ENCODE data around the gene CHN2. TPM values are rescaled to one million over a fixed set of nuclear protein-coding genes. Genes with fewer than 3 reads are reported as not detected.

CHN2 gene
- polyA plus RNA-seq, 2 of the 4 experiments (the other 2 are of a cell fraction): 0.06 TPM; not detected in 1

DNA sequence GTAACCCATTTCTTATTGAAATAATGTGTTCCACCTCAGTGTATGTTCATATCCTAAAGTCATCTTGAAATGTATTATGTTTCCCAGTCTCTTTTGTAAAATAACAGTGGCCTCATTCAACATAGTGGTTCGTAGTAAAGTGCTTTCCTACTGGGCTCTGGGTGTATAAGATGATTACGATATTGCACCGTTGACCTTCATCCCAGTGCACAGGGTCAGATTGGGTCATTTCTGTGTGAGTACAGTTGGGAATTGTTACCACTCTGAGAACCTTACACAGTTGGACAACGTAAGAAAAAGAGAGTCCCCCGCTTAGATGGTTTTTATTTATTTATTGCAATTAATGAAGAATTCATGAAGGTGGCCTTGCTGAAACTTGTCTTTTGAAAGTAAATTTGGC, 135.6 kb downstream of the CHN2 start:
- ATAC-seq: no peak
- H3K4me1 ChIP-seq: no peaks in the 10 kb centered on the region
- ChIA-PET POLR2A (no interaction called here), CTCF (no interaction called here)
- H3K9me3 ChIP-seq: no peaks in the 10 kb centered on the region
- TF ChIP-seq, protein P1, sequence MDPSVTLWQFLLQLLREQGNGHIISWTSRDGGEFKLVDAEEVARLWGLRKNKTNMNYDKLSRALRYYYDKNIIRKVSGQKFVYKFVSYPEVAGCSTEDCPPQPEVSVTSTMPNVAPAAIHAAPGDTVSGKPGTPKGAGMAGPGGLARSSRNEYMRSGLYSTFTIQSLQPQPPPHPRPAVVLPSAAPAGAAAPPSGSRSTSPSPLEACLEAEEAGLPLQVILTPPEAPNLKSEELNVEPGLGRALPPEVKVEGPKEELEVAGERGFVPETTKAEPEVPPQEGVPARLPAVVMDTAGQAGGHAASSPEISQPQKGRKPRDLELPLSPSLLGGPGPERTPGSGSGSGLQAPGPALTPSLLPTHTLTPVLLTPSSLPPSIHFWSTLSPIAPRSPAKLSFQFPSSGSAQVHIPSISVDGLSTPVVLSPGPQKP (IDR thresholded peaks at IDR 0.05; ENCODE audit: low read depth, low read length): no peak
- TF ChIP-seq FOSL2 (IDR thresholded peaks at IDR 0.05) (no peak), FOSL2 (CRISPR knock-in tag; IDR thresholded peaks at IDR 0.05) (no peak), PHF8 (IDR thresholded peaks at IDR 0.05; ENCODE audit: borderline replicate concordance, low read depth) (no peak), RAD21 (conservative IDR thresholded peaks at IDR 0.05 in 1 of 2, IDR thresholded peaks at IDR 0.05 in 1 of 2) (no peak), NR3C1 (IDR thresholded peaks at IDR 0.05) (no peak), ESRRA (IDR thresholded peaks at IDR 0.05; ENCODE audit: borderline replicate concordance, low read length) (no peak)
- TF ChIP-seq, protein P2, sequence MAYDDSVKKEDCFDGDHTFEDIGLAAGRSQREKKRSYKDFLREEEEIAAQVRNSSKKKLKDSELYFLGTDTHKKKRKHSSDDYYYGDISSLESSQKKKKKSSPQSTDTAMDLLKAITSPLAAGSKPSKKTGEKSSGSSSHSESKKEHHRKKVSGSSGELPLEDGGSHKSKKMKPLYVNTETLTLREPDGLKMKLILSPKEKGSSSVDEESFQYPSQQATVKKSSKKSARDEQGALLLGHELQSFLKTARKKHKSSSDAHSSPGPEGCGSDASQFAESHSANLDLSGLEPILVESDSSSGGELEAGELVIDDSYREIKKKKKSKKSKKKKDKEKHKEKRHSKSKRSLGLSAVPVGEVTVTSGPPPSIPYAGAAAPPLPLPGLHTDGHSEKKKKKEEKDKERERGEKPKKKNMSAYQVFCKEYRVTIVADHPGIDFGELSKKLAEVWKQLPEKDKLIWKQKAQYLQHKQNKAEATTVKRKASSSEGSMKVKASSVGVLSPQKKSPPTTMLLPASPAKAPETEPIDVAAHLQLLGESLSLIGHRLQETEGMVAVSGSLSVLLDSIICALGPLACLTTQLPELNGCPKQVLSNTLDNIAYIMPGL (CRISPR knock-in tag; IDR thresholded peaks at IDR 0.05; ENCODE audit: borderline replicate concordance): no peak
- TF ChIP-seq, protein P3, sequence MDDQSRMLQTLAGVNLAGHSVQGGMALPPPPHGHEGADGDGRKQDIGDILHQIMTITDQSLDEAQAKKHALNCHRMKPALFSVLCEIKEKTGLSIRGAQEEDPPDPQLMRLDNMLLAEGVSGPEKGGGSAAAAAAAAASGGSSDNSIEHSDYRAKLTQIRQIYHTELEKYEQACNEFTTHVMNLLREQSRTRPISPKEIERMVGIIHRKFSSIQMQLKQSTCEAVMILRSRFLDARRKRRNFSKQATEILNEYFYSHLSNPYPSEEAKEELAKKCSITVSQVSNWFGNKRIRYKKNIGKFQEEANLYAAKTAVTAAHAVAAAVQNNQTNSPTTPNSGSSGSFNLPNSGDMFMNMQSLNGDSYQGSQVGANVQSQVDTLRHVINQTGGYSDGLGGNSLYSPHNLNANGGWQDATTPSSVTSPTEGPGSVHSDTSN (IDR thresholded peaks at IDR 0.05): no peak
- TF ChIP-seq, protein P4, sequence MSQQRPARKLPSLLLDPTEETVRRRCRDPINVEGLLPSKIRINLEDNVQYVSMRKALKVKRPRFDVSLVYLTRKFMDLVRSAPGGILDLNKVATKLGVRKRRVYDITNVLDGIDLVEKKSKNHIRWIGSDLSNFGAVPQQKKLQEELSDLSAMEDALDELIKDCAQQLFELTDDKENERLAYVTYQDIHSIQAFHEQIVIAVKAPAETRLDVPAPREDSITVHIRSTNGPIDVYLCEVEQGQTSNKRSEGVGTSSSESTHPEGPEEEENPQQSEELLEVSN (IDR thresholded peaks at IDR 0.05; ENCODE audit: borderline replicate concordance, low read depth): no peak
- H3K27ac ChIP-seq: no peak overlapping the region
- no peak overlapping the region for H3K4me2 ChIP-seq
- H3K4me3 ChIP-seq: no peak overlapping the region
- 76% methylated on average over 5 of the region's 5 CpGs for WGBS (ENCODE audit: missing lambda C conversion rate)
- FAIRE-seq: no peak
- DNase-seq (ENCODE audit: low read depth in 1 of 2, low spot score in 1 of 2): no peak

DNA sequence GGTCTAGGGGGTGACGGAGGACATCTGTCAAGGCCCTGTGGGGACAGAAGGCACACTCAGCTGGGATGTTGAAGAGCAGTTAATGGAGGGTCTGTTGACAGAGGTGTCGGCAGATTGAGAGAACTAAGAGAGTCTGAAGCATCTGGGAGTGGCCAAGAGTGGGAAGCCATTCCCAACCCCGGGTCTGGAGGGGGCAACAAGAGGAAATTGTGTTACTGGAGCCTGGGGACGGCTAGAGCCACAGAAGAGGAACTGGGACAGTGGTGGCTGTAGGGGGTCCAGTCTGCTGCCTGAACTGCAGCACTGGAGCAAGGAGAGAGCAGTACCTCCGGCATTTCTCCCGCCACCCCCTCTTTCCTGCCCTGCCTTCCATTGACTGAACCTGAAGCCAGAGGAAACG, 136.6 kb downstream of the CHN2 start:
- no peak for DNase-seq (ENCODE audit: low read depth in 1 of 2, low spot score in 1 of 2)
- Histone ChIP-seq H3K4me1 (no peaks in the 10 kb centered on the region), H3K4me2 (no peak overlapping the region), H3K9me3 (no peaks in the 10 kb centered on the region), H3K27ac (no peak overlapping the region), H3K4me3 (no peak overlapping the region)
- TF ChIP-seq HOXA7 (CRISPR knock-in tag; IDR thresholded peaks at IDR 0.05) (no peak), CHD4 (IDR thresholded peaks at IDR 0.05; ENCODE audit: borderline replicate concordance) (no peak), BHLHE40 (IDR thresholded peaks at IDR 0.05; ENCODE audit: low read depth, low read length) (no peak), CEBPB (IDR thresholded peaks at IDR 0.05) (no peak), FOSB (CRISPR knock-in tag; IDR thresholded peaks at IDR 0.05) (no peak), MAFK (IDR thresholded peaks at IDR 0.05; ENCODE audit: partially characterized antibody) (no peak), MAZ (IDR thresholded peaks at IDR 0.05; ENCODE audit: borderline replicate concordance, low read depth, low read length) (no peak), EP300 (IDR thresholded peaks at IDR 0.05) (no peak), POLR2AphosphoS2 (conservative IDR thresholded peaks at IDR 0.05; ENCODE audit: low read length) (no peak), ZNF302 (CRISPR knock-in tag; IDR thresholded peaks at IDR 0.05) (no peak), HEYL (CRISPR knock-in tag; IDR thresholded peaks at IDR 0.05) (no peak), POLR2A (IDR thresholded peaks at IDR 0.05; ENCODE audit: low read length) (no peak), RCOR1 (IDR thresholded peaks at IDR 0.05; ENCODE audit: low read depth, low read length) (no peak)
- TF ChIP-seq, protein P5, sequence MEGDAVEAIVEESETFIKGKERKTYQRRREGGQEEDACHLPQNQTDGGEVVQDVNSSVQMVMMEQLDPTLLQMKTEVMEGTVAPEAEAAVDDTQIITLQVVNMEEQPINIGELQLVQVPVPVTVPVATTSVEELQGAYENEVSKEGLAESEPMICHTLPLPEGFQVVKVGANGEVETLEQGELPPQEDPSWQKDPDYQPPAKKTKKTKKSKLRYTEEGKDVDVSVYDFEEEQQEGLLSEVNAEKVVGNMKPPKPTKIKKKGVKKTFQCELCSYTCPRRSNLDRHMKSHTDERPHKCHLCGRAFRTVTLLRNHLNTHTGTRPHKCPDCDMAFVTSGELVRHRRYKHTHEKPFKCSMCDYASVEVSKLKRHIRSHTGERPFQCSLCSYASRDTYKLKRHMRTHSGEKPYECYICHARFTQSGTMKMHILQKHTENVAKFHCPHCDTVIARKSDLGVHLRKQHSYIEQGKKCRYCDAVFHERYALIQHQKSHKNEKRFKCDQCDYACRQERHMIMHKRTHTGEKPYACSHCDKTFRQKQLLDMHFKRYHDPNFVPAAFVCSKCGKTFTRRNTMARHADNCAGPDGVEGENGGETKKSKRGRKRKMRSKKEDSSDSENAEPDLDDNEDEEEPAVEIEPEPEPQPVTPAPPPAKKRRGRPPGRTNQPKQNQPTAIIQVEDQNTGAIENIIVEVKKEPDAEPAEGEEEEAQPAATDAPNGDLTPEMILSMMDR (IDR thresholded peaks at IDR 0.05): no peak
- TF ChIP-seq, protein P3 (IDR thresholded peaks at IDR 0.05): no peak
- TF ChIP-seq, protein P4 (IDR thresholded peaks at IDR 0.05; ENCODE audit: borderline replicate concordance, low read depth): no peak
- FAIRE-seq: no peak
- ATAC-seq: no peak
- ChIA-PET POLR2A (no interaction called here), CTCF (interaction anchor here (0.9 kb wide), 1 partner anchor 29 kb away, joined by 3 read pairs; no protein-coding TSS in a partner anchor)
- 29% methylated on average over 7 of the region's 7 CpGs for WGBS (ENCODE audit: missing lambda C conversion rate)

Data from A549 (cell line).